Measurements from ENCODE around the gene FAM210A. TPM values are rescaled to one million over a fixed set of nuclear protein-coding genes. Genes with fewer than 3 reads are reported as not detected.

Gene FAM210A
- total and polyA plus RNA-seq, 2 of the 4 experiments (the other 2 are of a cell fraction), result 9.8 to 25.3 TPM

- ATAC-seq (ENCODE audit: low read depth) (no peak), DNase-seq (no peak)
- H2BK120ac ChIP-seq (ENCODE audit: low read depth, low read length), result no peak overlapping the region
- H3K9me1 ChIP-seq (ENCODE audit: insufficient read depth, low read length), result no peaks in the 10 kb centered on the region
- no peak overlapping the region for H3K14ac ChIP-seq (replicated peaks; ENCODE audit: low read depth, low read length)
- ChIA-PET CTCF (interaction anchor here (0.7 kb wide), 1 partner anchor 9 kb away, joined by 3 read pairs; no protein-coding TSS in a partner anchor), POLR2A (ENCODE audit: unreplicated experiment) (no interaction called here)
- in situ Hi-C loops (cut with MboI; ENCODE audit: low sequenced_read_pairs) (loop anchor here (25.0 kb wide), 2 partner anchors 627 to 877 kb away; no protein-coding TSS in a partner anchor), intact Hi-C loops (cut with micrococcal nuclease) (no loop called here), dilution Hi-C loops (cut with HindIII; ENCODE audit: low sequenced_read_pairs, unreplicated experiment) (no loop called here)
- H3K9me3 ChIP-seq (ENCODE audit: control insufficient read depth, insufficient read depth, low read length), result 0 out of 2 replicates have a peak, but pooled peaks cover 2% of the 10 kb centered on the region
- H3K18ac ChIP-seq (ENCODE audit: low read depth, low read length), result no peak overlapping the region
- H2BK20ac ChIP-seq (ENCODE audit: low read depth, low read length), result no peak overlapping the region
- H3K27me3 ChIP-seq (ENCODE audit: control insufficient read depth, insufficient read depth, low read length), result peaks cover 33% of the 10 kb centered on the region
- H3K4me2 ChIP-seq (ENCODE audit: low read depth, low read length), result no peak overlapping the region
- H3K27ac ChIP-seq (ENCODE audit: insufficient read depth, low read length), result no peak overlapping the region
- no TSS peak for BruUV-seq (replicated peaks)
- no peak overlapping the region for H3K9ac ChIP-seq (ENCODE audit: low read depth, low read length)
- WGBS, 2 experiments (ENCODE audit: extremely low coverage in 2 of 2, insufficient read length in 1 of 2), result no CpG with 5 or more reads among the region's 10 CpGs
- no peak overlapping the region for H2AK5ac ChIP-seq (ENCODE audit: low read depth, low read length)
- no peak overlapping the region for H3K4me3 ChIP-seq (ENCODE audit: insufficient read depth, low read depth, low read length)
- H4K8ac ChIP-seq (ENCODE audit: low read depth in 2 of 2, low read length in 2 of 2), result no peak overlapping the region
- H3K79me1 ChIP-seq (ENCODE audit: low read depth in 1 of 2, low read length in 2 of 2), result no peaks in the 10 kb centered on the region
- no peak overlapping the region for H2AK9ac ChIP-seq (replicated peaks; ENCODE audit: low read depth, low read length, poor library complexity)
- no peak overlapping the region for H3K23ac ChIP-seq (ENCODE audit: low read depth, low read length)
- no peak overlapping the region for H2AFZ ChIP-seq (replicated peaks; ENCODE audit: low read length, poor library complexity)
- no peak overlapping the region for H4K5ac ChIP-seq (ENCODE audit: low read depth, low read length)
- no peak overlapping the region for H2BK5ac ChIP-seq (ENCODE audit: low read depth, low read length, poor library complexity, severe bottlenecking)
- no peaks in the 10 kb centered on the region for H3K4me1 ChIP-seq (ENCODE audit: control insufficient read depth, insufficient read depth, low read length)
- H4K91ac ChIP-seq (ENCODE audit: insufficient read depth, low read depth, low read length), result no peak overlapping the region
- H3K36me3 ChIP-seq (ENCODE audit: control insufficient read depth, insufficient read depth, low read length), result no peaks in the 10 kb centered on the region
- H3K56ac ChIP-seq (ENCODE audit: extremely low read depth, insufficient read depth, low read length), result no peak overlapping the region
- H2BK15ac ChIP-seq (ENCODE audit: low read depth, low read length), result no peak overlapping the region
- H4K20me1 ChIP-seq (ENCODE audit: insufficient read depth, low read length), result no peaks in the 10 kb centered on the region
- H3K4ac ChIP-seq (ENCODE audit: low read depth, low read length), result no peak overlapping the region
- TF ChIP-seq RAD21 (IDR thresholded peaks at IDR 0.05; ENCODE audit: low read length) (no peak), MXI1 (IDR thresholded peaks at IDR 0.05; ENCODE audit: borderline replicate concordance, low read depth, low read length) (no peak), USF2 (IDR thresholded peaks at IDR 0.05; ENCODE audit: low read depth, low read length) (no peak), RFX5 (IDR thresholded peaks at IDR 0.05; ENCODE audit: low read depth, low read length) (no peak), FOS (IDR thresholded peaks at IDR 0.05; ENCODE audit: low read depth, low read length) (no peak), ELK1 (IDR thresholded peaks at IDR 0.05; ENCODE audit: borderline replicate concordance, low read depth, low read length) (no peak), BHLHE40 (IDR thresholded peaks at IDR 0.05; ENCODE audit: low read depth, low read length) (no peak), SMC3 (IDR thresholded peaks at IDR 0.05; ENCODE audit: low read depth, low read length) (no peak), RCOR1 (IDR thresholded peaks at IDR 0.05; ENCODE audit: insufficient replicate concordance, low read length) (no peak), POLR2A (IDR thresholded peaks at IDR 0.05; ENCODE audit: low read depth, low read length) (no peak), CHD1 (IDR thresholded peaks at IDR 0.05; ENCODE audit: low read depth, low read length) (no peak), MAZ (IDR thresholded peaks at IDR 0.05; ENCODE audit: borderline replicate concordance, low read depth, low read length) (no peak), MAFK (IDR thresholded peaks at IDR 0.05; ENCODE audit: low read depth, low read length) (no peak), CEBPB (IDR thresholded peaks at IDR 0.05; ENCODE audit: low read depth, low read length) (no peak), CTCF (conservative IDR thresholded peaks at IDR 0.05; ENCODE audit: low read depth, low read length) (no peak)
Observed at GRCh38 chr18:13638719-13639595, 87.4 kb downstream of the FAM210A start.

Measured in IMR-90 (cell line).